GM18519 (cell line): ENCODE measurements around the gene H6PD.

Experiments
- ATAC-seq: cut with Tn5 transposase; IDR thresholded peaks from one replicate; pipeline ENCODE4 v1.9.1; 2021; ENCODE audit warnings: mild to moderate bottlenecking, moderate library complexity; ENCODE audit not compliant: unreplicated experiment, low FRiP score

H6PD gene

DNA sequence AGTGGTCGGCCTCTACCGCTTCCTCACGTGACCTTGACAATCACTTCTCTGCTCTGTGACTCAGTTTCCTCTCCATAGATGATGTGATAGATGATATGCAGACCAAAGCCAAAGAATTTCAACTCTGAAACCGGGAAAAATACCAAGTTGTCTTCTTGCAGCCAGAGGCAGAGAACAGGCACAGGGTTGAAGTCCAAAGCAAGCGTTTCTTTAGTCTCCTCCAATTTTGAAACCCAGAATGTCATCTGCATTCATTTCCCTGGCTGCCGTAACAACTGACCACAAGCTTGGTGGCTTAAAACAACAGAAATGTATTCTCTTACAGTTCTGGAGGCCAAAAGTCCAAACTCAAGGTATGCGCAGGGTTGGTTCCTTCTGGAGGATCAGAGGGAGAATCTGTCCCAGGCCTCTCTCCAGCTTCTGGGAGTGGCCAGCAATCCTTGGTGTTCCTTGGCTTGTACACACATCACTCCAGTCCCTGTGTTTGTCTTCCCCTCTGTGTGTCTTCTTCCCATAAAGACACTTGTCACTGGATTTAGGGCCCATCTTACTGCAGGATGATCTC, 30.3 kb upstream of the H6PD start:
- ATAC-seq: no peak

DNA sequence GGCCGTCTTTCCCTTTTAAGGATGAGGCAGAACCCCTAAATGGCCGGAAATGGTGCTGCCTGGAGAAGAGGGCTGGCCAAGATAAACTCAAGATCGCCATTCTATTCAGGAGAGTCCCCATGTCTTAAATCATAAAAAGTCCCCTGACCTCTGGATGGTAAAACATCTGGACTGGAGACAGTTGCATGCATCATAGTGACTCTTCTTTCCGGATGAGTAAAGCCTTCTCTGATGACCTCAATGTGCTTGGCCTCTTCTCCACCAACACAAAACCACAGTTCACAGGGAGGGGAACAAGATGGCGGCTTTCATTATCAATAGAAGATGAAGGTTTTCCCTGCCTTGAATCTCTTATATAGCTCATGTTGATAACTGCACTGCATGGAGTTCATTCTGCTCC, 27.5 kb upstream of the H6PD start:
- no peak for ATAC-seq

GRCh38 chr1:9207715-9208114, 26.9 kb upstream of the H6PD start:
- ATAC-seq: no peak

DNA sequence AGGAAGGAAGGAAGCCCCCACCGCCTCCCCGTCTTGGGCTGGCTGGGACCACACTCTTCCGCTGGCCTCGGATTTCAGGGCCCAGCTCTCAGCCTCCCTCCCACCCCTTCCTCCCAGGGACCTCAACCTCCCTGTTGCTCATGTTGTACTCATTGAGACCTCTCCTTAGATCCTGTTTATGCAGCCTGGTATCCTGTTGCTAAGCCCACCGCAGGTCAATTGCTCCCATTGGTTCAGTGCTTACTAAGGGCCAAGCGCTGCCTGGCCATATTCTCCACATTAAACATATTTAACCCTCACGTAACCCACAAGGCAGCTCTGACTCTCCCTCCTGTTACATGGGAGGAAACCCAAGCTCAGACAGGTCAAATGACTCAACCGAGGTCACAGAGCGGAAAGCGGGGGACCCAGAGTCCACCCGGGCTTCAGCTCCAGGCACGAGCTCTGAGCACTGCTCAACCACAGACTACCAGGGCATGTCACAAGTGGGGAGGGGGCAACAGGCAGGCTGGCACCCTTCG, 23.2 kb upstream of the H6PD start:
- no peak for ATAC-seq

- no peak for ATAC-seq
These were observed 21.8 kb upstream of the H6PD start for GRCh38 chr1:9212735-9213134.

DNA sequence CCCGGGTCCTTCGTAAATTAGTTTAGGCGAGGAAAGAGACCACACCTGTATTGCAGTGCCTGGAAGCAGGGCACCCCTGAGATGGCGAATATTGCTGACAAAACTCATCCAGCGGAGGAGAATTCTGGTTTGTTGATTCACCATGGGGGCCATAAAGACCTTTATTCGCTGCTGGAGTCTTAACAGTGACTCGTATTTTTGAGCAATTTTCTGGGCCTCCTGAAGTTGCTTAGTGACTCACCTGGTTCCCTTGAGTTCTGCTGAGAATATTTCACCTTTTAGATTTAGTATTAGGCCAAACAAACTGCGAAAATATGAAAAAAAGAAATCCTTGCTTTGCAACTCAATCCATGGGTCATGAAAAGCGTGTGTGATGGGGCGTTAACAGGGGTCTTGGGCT, 20.6 kb upstream of the H6PD start:
- no peak for ATAC-seq

DNA sequence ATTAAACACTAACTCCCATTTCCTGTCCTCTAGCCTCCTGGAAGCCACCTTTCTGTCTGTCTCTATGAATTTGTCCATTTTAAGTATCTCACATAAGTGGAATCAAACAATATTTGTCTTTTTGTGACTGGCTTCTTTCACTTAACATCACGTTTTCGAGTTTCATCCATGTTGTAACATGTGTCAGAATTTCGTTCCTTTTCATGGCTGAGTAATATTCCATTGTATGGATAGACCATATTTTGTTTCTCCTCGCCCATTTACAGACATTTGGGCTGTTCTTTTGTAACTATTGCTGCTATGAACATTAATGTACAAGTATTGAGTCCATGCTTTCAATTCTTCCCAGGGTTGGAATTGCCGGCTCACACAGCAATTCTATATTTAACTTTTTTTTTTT, 15.7 kb upstream of the H6PD start:
- ATAC-seq: no peak

GRCh38 chr1:9222846-9223625, 11.5 kb upstream of the H6PD start:
- ATAC-seq: no peak

DNA sequence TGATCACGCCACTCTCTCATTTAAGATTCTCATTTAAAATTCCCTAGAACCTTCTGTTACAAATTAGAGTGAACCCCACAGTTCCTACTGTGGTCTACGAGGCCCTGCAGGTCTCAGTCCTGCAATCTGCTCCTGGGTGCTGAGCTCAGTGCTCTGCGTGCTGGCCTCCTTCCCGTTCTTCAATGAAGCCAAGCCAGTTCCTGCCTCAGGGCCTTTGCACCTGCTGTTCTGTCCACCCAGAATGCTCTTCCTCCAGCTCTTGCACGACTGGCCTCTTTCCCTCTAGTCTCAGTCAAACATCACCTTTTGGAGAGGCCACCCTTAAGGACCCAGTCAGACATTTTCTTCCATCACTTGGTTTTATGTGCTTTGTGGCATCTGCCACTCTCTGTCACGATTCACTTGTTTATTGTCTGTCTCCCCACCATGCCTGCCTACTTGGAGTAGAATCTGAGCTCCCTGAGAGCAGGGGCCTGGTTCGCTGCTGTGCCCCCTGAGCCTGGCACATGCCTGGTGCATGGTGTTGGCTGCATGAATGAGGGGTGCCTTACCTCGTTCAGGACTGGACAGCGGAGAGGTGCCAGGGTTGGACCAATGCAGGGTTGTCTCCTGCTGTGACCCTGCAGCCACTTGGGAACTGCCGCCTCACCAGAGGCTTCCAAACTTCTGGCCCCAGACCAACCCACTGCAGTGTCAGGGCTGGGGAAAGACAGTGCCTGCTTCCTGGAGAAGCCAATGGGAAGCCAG, 9.7 kb upstream of the H6PD start:
- no peak for ATAC-seq

DNA sequence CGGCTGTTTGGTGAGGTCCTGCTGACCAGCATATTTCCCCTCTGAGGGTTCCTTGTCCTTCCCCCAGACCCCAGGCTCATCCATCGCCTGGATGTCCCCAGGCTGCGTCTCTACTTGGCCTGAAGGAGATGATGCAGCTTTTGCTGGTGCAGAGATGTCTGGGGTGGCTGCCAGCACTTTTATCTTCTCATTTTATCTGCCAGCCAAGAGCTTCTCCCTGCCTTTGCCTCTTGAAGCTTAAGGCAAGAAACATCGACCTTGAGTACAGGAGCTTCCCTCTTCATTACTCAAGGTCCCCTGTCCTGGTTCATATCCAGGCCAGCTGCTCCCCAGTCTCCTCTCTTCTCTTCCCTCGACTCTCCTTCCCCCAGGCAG, 9.2 kb upstream of the H6PD start:
- ATAC-seq: no peak

DNA sequence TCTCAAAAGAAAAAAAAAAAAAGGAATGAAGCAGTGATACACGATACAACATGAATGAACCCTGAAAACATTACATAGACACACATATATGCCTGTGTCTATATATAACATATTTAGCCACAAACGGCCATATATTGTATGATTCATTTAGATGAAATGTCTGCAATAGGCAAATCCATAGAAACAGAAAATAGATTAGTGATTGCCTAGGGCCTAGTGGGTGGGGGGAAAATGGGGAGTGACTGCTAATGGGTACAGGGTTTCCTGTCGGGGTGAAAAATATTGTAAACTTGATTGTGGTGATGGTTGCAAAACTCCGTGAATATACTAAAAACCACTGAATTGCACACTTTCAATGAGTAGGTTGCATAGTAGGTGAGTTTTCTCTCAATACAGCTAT, 6.0 kb upstream of the H6PD start:
- no peak for ATAC-seq

DNA sequence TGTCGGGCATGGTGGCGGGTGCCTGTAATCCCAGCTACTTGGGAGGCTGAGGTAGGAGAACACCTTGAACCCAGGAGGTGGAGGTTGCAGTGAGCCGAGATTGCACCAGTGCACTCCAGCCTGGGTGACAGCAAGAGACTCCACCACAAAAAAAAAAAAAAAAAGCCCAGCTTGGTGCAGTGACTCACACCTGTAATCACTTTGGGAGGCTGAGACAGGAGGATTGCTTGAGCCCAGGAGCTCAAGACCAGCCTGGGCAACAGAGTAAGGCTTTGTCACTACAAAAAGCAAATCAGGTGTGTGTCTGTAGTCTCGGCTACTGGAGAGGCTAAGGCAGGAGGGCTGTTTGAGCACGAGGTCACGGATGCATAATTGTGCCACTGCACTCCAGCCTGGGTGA, 5.0 kb upstream of the H6PD start:
- no peak for ATAC-seq

DNA sequence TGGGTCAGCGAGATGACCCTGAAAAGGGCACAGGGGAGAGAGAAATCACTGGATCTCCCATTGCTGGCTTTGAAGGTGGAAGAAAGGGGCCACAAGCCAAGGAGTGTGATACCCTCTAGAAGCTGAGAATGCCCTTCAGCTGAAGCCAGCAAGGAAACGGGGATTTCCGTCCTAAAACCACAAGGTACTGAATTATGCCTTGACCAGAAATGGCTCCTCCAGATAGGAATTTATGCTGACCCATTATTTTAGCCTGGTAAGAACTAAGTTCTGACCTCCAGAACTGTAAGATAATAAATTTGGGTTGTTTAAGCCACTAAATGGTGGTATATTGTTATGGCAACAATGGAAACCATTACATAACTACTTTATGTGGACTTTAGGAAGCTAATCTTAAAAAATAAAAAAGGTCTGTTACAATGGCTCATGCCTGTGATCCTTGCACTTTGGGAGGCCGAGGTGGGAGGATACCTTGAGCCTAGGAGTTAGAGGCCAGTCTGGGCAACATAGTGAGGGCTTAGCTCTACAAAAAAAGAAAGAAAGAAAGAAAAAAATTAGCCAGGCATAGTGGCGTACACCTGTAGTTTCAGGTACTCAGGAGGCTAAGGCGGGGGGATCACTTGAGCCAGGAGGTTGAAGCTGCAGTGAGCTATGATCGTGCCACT, 3.6 kb upstream of the H6PD start:
- no peak for ATAC-seq

DNA sequence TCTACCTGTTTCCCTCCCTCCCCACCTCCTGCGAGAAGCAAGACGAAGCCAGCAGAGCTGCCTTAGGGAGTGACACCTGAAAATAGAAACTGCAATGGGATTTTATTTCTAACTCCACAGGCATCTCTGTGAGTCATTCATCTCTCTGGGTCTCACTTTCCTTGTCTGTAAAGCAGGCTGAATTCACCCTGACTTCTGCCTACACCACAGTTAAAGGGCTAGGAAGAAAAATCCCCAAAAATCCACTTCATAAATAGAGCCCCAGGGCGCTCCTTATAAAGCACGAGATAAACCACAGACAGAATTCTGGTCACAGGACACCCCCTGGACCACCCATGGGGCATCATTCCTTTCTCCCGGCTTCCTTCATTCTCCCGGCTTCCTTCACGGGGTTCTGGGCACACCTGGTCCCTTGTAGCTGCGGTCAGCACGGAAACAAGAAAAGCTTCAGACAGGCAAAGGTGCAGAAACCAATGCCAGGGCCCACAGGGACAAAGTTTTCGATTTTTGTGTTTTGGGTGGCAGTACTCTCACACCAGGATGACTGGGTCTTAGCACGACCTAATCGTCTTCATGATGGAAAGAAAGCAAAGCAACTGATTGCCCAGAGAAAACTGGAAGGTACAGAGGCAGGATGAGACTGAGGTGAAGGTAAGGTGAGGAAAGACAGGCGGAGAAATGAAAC, 2.8 kb upstream of the H6PD start:
- ATAC-seq: no peak

DNA sequence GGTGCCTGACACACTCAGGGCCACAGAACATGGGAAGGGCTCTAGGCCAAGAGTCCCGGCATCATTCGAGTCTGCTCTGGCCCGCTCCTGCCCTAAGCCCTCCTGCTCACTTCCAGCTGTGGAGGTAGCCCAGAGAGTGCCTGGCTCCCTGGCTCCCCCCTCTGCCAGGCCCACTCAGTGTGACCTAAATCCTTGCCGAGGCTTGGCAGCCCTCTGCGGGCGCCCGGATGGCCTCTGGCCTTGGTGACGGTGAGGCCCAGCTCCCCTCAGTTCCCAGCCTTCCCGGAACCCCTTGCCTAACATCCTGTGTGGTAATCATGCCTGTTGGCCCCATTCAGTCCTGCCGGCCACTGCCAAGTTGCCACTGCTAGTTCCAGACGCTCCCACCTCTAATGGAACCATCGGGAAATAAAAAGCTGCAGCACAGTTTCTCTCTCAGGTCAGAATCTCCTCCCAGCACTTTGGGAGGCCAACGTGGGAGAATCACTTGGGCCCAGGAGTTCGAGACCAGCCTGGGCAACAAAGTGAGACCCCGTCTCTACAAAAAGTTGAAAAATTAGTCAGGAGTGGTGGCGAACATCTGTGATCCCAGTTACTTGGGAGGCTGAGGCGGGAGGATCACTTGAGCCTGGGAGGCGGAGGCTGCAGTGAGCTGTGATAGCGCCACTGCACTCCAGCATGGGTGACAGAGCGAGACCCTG, 1.2 kb upstream of the H6PD start:
- no peak for ATAC-seq

GRCh38 chr1:9233942-9234222, 692 bp upstream of the H6PD start:
- ATAC-seq: no peak

- peak; percentile 18 for ATAC-seq
These were observed 504 bp downstream of the H6PD start for GRCh38 chr1:9235096-9235459.

GRCh38 chr1:9235560-9235959, 986 bp downstream of the H6PD start:
- ATAC-seq: no peak

DNA sequence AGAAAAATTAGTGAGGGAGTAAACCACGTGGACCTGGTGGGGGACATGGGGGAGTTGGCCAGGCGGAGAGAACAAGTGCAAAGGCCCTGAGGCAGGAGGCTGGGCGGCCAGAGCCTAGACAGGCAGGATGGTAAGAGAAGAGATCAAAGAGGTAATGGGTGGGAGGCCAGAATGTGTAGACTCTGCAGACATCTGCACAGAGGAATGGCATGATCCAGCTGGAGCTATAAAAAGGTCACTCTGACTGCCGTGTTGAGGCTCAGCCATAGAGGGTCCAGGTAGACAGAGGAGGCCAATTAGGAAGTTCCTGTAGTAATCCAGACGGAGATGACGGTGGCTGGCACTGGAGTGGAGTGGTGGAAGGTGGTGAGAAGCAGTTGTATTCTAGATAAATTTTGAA, 3.6 kb downstream of the H6PD start:
- ATAC-seq: no peak

- ATAC-seq: no peak
These were observed 4.0 kb downstream of the H6PD start for GRCh38 chr1:9238550-9238949.
